H1 (cell line): Measurements from ENCODE around the gene NSDHL. TPM values are rescaled to one million over a fixed set of nuclear protein-coding genes. Genes with fewer than 3 reads are reported as not detected.

ENCODE experiments used
- CTCF ChIA-PET: fragments of 300-600 bp; sonication (Branson Sonifier 250); formaldehyde crosslinking; loops from one replicate; lab custom pipeline; 2021; ENCODE audit not compliant: partially characterized antibody; lab: Charles Lee
- POLR2A ChIA-PET: fragments of 300-600 bp; sonication (Branson Sonifier 250); formaldehyde crosslinking; loops from one replicate; lab custom pipeline; 2021; ENCODE audit warnings: inconsistent platforms; ENCODE audit not compliant: partially characterized antibody; lab: Charles Lee
- DNase-seq, 2 experiments: peaks; one replicate each; pipeline versions ENCODE4 v3.0.0 to v3.0.0-alpha.2; 2010 to 2022; ENCODE audit warnings: low spot score in 2 of 2, low read depth in 1 of 2, mixed read lengths in 1 of 2
- FAIRE-seq: peaks from 2 replicates; lab custom pipeline; 2011; peaks lifted over from hg19 to GRCh38; lab: Jason Lieb, UNC
- H2AFZ ChIP-seq: 2 replicates; pipeline ENCODE4 v1.8.1; 2012; ENCODE audit warnings: low read length, inconsistent platforms
- H2AK5ac ChIP-seq: 2 replicates; pipeline ENCODE4 v1.6.1; 2013; ENCODE audit warnings: low read depth, low read length
- H2BK120ac ChIP-seq: replicated peaks from 2 replicates; pipeline ENCODE3; 2013; ENCODE audit warnings: low read depth, low read length, inconsistent platforms
- H2BK12ac ChIP-seq: 2 replicates; pipeline ENCODE4 v1.6.1; 2013; ENCODE audit warnings: low read depth, low read length
- H2BK15ac ChIP-seq: 2 replicates; pipeline ENCODE4 v1.6.1; 2013; ENCODE audit warnings: low read length
- H2BK20ac ChIP-seq: 2 replicates; pipeline ENCODE4 v1.6.1; 2013; ENCODE audit warnings: low read length
- H2BK5ac ChIP-seq: 2 replicates; pipeline ENCODE4 v1.6.1; 2013; ENCODE audit warnings: low read depth, low read length
- H3K14ac ChIP-seq: 2 replicates; pipeline ENCODE4 v1.6.1; 2013; ENCODE audit warnings: inconsistent platforms; ENCODE audit not compliant: insufficient read length
- H3K18ac ChIP-seq: 2 replicates; pipeline ENCODE4 v1.6.1; 2013; ENCODE audit warnings: low read length; ENCODE audit errors: extremely low read depth
- H3K23ac ChIP-seq: 2 replicates; pipeline ENCODE4 v1.6.1; 2013; ENCODE audit warnings: inconsistent platforms; ENCODE audit not compliant: insufficient read length
- H3K23me2 ChIP-seq: 2 replicates; pipeline ENCODE4 v1.6.1; 2013; ENCODE audit warnings: low read depth, low read length
- H3K27ac ChIP-seq: 2 replicates; pipeline ENCODE4 v1.6.1; 2011; ENCODE audit warnings: low read depth, low read length, inconsistent platforms
- H3K27me3 ChIP-seq, 4 experiments: replicated peaks in 1 of 4; 1 replicate in 1 of 4; 2 replicates in 3 of 4; pipeline versions ENCODE4 v1.6.1 to v1.8.1; 2011 to 2013; ENCODE audit warnings: low read length in 3 of 4, mild to moderate bottlenecking in 3 of 4, inconsistent platforms in 2 of 4, mixed read lengths in 2 of 4, moderate library complexity in 1 of 4; ENCODE audit not compliant: control insufficient read depth in 3 of 4, insufficient read depth in 3 of 4; ENCODE audit errors: extremely low read depth in 1 of 4
- H3K36me3 ChIP-seq, 4 experiments: 2 replicates each; pipeline versions ENCODE4 v1.6.1 to v1.8.1; 2011 to 2013; ENCODE audit warnings: mild to moderate bottlenecking in 4 of 4, low read length in 3 of 4, moderate library complexity in 2 of 4, control low read depth in 1 of 4, inconsistent platforms in 1 of 4; ENCODE audit not compliant: insufficient read depth in 4 of 4, control insufficient read depth in 2 of 4
- H3K4ac ChIP-seq: replicated peaks from 2 replicates; pipeline ENCODE3; 2013; ENCODE audit warnings: low read length, low read depth, mixed read lengths, inconsistent platforms; ENCODE audit not compliant: insufficient read length
- H3K4me1 ChIP-seq, 4 experiments: replicated peaks in 1 of 4; 1 replicate in 1 of 4; 2 replicates in 3 of 4; pipeline versions ENCODE4 v1.6.1 to v1.8.1; 2011 to 2013; ENCODE audit warnings: low read length in 3 of 4, inconsistent platforms in 2 of 4, mixed read lengths in 1 of 4; ENCODE audit not compliant: insufficient read depth in 4 of 4, control insufficient read depth in 3 of 4
- H3K4me2 ChIP-seq, 2 experiments: 2 replicates each; pipeline versions ENCODE4 v1.6.1 to v1.8.1; 2011 to 2013; ENCODE audit warnings: low read depth in 2 of 2, low read length in 2 of 2, control low read depth in 1 of 2, inconsistent platforms in 1 of 2, mild to moderate bottlenecking in 1 of 2; ENCODE audit not compliant: insufficient read depth in 1 of 2
- H3K4me3 ChIP-seq, 4 experiments: fragments of 200-600, 300-600 bp in 1 of 4; sonication (generic), shearing (Covaris generic), sonication (Bioruptor Twin) in 1 of 4; 2 replicates each; pipeline versions ENCODE4 v1.5.1 to v1.8.1; 2011 to 2016; ENCODE audit warnings: low read length in 4 of 4, low read depth in 3 of 4, control low read depth in 2 of 4, inconsistent platforms in 2 of 4, mild to moderate bottlenecking in 2 of 4, mixed read lengths in 1 of 4, moderate library complexity in 1 of 4; ENCODE audit not compliant: insufficient read depth in 2 of 4; ENCODE audit errors: extremely low read depth in 1 of 4
- H3K56ac ChIP-seq: replicated peaks from 2 replicates; pipeline ENCODE3; 2013; ENCODE audit warnings: low read depth, mild to moderate bottlenecking, mixed read lengths, low read length, inconsistent platforms; ENCODE audit not compliant: insufficient read length
- H3K79me1 ChIP-seq: 2 replicates; pipeline ENCODE4 v1.6.1; 2013; ENCODE audit warnings: low read depth, low read length, control low read depth
- H3K79me2 ChIP-seq, 2 experiments: 2 replicates each; pipeline versions ENCODE4 v1.6.1 to v1.8.1; 2012 to 2013; ENCODE audit warnings: low read length in 2 of 2, mild to moderate bottlenecking in 2 of 2, inconsistent platforms in 1 of 2; ENCODE audit not compliant: insufficient read depth in 2 of 2, control insufficient read depth in 1 of 2
- H3K9ac ChIP-seq, 4 experiments: replicated peaks in 1 of 4; 1 replicate in 1 of 4; 2 replicates in 3 of 4; pipeline versions ENCODE4 v1.6.1 to v1.8.1; 2011 to 2013; ENCODE audit warnings: low read depth in 3 of 4, low read length in 3 of 4, control low read depth in 2 of 4, mild to moderate bottlenecking in 2 of 4, moderate library complexity in 2 of 4, inconsistent platforms in 1 of 4; ENCODE audit errors: extremely low read depth in 1 of 4
- H3K9me3 ChIP-seq, 2 experiments: 2 replicates each; pipeline versions ENCODE4 v1.6.1 to v1.8.1; 2012 to 2013; ENCODE audit warnings: mild to moderate bottlenecking in 2 of 2, moderate library complexity in 2 of 2, control low read depth in 1 of 2, inconsistent platforms in 1 of 2, low read depth in 1 of 2, low read length in 1 of 2, mixed read lengths in 1 of 2; ENCODE audit not compliant: insufficient read depth in 2 of 2
- H4K20me1 ChIP-seq, 2 experiments: replicated peaks in 1 of 2; 2 replicates each; pipeline versions ENCODE3 to v1.8.1; 2011 to 2013; ENCODE audit warnings: inconsistent platforms in 2 of 2, low read length in 2 of 2, mild to moderate bottlenecking in 1 of 2; ENCODE audit not compliant: insufficient read depth in 2 of 2, control insufficient read depth in 1 of 2
- H4K5ac ChIP-seq: 2 replicates; pipeline ENCODE4 v1.6.1; 2013; ENCODE audit warnings: low read length, low read depth, mixed read lengths, inconsistent platforms; ENCODE audit not compliant: insufficient read length
- H4K8ac ChIP-seq: 2 replicates; pipeline ENCODE4 v1.8.0; 2013; ENCODE audit warnings: mild to moderate bottlenecking, moderate library complexity, low read length, inconsistent platforms; ENCODE audit not compliant: insufficient read depth; ENCODE audit errors: extremely low read depth
- H4K91ac ChIP-seq: replicated peaks from 2 replicates; pipeline ENCODE3; 2013; ENCODE audit warnings: low read length, mixed read lengths, inconsistent platforms; ENCODE audit not compliant: insufficient read length
- KDM1A ChIP-seq: fragments of 200-600, 300-600 bp; sonication (generic); IDR thresholded peaks from 2 replicates; pipeline ENCODE4 v1.7.1; 2016; ENCODE audit warnings: mild to moderate bottlenecking, low read length, borderline replicate concordance
- TCF12 ChIP-seq: IDR thresholded peaks from 2 replicates; pipeline ENCODE4 v1.6.1; 2011; ENCODE audit warnings: low read depth, mild to moderate bottlenecking, low read length
- WGBS, 2 experiments: shearing (Covaris generic) in 1 of 2; methylation state at CpG; one replicate each; pipeline versions ENCODE4 v1.1.6 to v1.1.7; 2013 to 2015; ENCODE audit warnings: low lambda C conversion rate in 2 of 2, mixed read lengths in 2 of 2, inconsistent platforms in 1 of 2, low coverage in 1 of 2, missing lambda C conversion rate in 1 of 2; ENCODE audit not compliant: insufficient replicate concordance in 2 of 2, insufficient coverage in 1 of 2, insufficient read length in 1 of 2; ENCODE audit errors: extremely low coverage in 1 of 2, missing lambda C conversion rate in 1 of 2; 5-methylcytosine and 5-hydroxymethylcytosine counted together
- polyA plus RNA-seq, 7 experiments: library from polyadenylated mRNA; depleted of rRNA in 3 of 7; stranded (reverse) in 5 of 7; unstranded in 2 of 7; fragments of >200 nt in 5 of 7; fragments of 200-250 nt in 2 of 7; gene quantifications; 1 replicate in 5 of 7; 2 replicates in 1 of 7; 4 replicates in 1 of 7; pipeline versions ENCODE4 v1.2.1 to v1.2.3, GENCODE V29; 2011 to 2013; ENCODE audit warnings: missing spikeins in 2 of 7, mixed read lengths in 2 of 7
- total RNA-seq: library from RNA; stranded (reverse); fragmentation: NEBNext Ultra II Directional; extraction: Animal tissue kit (Norgen Biotek cat#: 25700); gene quantifications from 2 replicates; pipeline ENCODE4 v1.2.1, GENCODE V29; 2021
- TF ChIP-seq, protein P1 (sequence below), 3 experiments: IDR thresholded peaks; 1 replicate in 2 of 3; 2 replicates in 1 of 3; pipeline versions ENCODE4 v1.5.1 to v1.6.1; 2011; ENCODE audit warnings: low read length in 3 of 3, mild to moderate bottlenecking in 3 of 3, inconsistent platforms in 2 of 3, low read depth in 1 of 3, moderate library complexity in 1 of 3; ENCODE audit not compliant: insufficient read depth in 1 of 3; ENCODE audit errors: control extremely low read depth in 1 of 3

Gene NSDHL
- total and polyA plus RNA-seq, 2 of the 8 experiments (the other 6 are each of a cell fraction or from before 2014, with no cell fraction given), result 31.5 to 34.6 TPM

GRCh38 chrX:152819266-152819665 is 11.6 kb upstream of the NSDHL start:
- no peak overlapping the region for H2BK15ac ChIP-seq
- no peak overlapping the region for H2BK5ac ChIP-seq
- no peaks in the 10 kb centered on the region for H3K36me3 ChIP-seq
- no peak overlapping the region for H4K91ac ChIP-seq
- no peak overlapping the region for H3K27ac ChIP-seq
- no peaks in the 10 kb centered on the region for H3K23me2 ChIP-seq
- WGBS, 2 experiments, result 69% methylated on average over 2 of the region's 2 CpGs; no CpG with 5 or more reads in 1 of the 2 experiments
- H2BK120ac ChIP-seq, result no peak overlapping the region
- DNase-seq (no peak), FAIRE-seq (no peak)
- H3K4me3 ChIP-seq, result no peak overlapping the region
- H4K8ac ChIP-seq, result no peak overlapping the region
- H3K4ac ChIP-seq, result no peak overlapping the region
- no peak overlapping the region for H3K4me2 ChIP-seq
- no peaks in the 10 kb centered on the region for H3K79me2 ChIP-seq
- H4K5ac ChIP-seq, result no peak overlapping the region
- H2AK5ac ChIP-seq, result no peak overlapping the region
- no peak overlapping the region for H2BK12ac ChIP-seq
- no peak overlapping the region for H3K14ac ChIP-seq
- ChIA-PET POLR2A (interaction anchor here (0.9 kb wide), 1 partner anchor 179 kb away, joined by 3 read pairs; no protein-coding TSS in a partner anchor), CTCF (interaction anchor here (1.1 to 4.7 kb wide), 6 partner anchors 20 to 178 kb away, joined by 3 to 39 read pairs (median 5); no protein-coding TSS in a partner anchor)
- H3K79me1 ChIP-seq, result no peaks in the 10 kb centered on the region
- H3K27me3 ChIP-seq, result no peaks in the 10 kb centered on the region; a peak in 1 of 7 replicates
- no peak overlapping the region for H3K18ac ChIP-seq
- H3K56ac ChIP-seq, result no peak overlapping the region
- H3K9ac ChIP-seq, result no peak overlapping the region
- H3K23ac ChIP-seq, result no peak overlapping the region
- no peaks in the 10 kb centered on the region for H3K9me3 ChIP-seq
- H2AFZ ChIP-seq, result no peak overlapping the region
- H3K4me1 ChIP-seq, result no peaks in the 10 kb centered on the region
- H4K20me1 ChIP-seq, result no peaks in the 10 kb centered on the region
- H2BK20ac ChIP-seq, result no peak overlapping the region
- no peak for TF ChIP-seq TCF12
- TF ChIP-seq, protein P1, sequence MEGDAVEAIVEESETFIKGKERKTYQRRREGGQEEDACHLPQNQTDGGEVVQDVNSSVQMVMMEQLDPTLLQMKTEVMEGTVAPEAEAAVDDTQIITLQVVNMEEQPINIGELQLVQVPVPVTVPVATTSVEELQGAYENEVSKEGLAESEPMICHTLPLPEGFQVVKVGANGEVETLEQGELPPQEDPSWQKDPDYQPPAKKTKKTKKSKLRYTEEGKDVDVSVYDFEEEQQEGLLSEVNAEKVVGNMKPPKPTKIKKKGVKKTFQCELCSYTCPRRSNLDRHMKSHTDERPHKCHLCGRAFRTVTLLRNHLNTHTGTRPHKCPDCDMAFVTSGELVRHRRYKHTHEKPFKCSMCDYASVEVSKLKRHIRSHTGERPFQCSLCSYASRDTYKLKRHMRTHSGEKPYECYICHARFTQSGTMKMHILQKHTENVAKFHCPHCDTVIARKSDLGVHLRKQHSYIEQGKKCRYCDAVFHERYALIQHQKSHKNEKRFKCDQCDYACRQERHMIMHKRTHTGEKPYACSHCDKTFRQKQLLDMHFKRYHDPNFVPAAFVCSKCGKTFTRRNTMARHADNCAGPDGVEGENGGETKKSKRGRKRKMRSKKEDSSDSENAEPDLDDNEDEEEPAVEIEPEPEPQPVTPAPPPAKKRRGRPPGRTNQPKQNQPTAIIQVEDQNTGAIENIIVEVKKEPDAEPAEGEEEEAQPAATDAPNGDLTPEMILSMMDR (IDR thresholded peaks at IDR 0.05; ENCODE audit: control extremely low read depth in 1 of 3, insufficient read depth in 1 of 3, low read depth in 1 of 3, low read length in 3 of 3), result no peak
- no peak for TF ChIP-seq KDM1A
